Activated CD4-positive, alpha-beta T cell treated with anti-CD3 and anti-CD28 coated beads, Interleukin-2, amount 50 U/mL, for 24 hours (primary cell): ENCODE measurements around the gene ADD1.

ENCODE experiments used
- DNase-seq, 2 donors: peaks; one replicate each; pipeline ENCODE4 v3.0.0-alpha.2; 2020; ENCODE audit warnings: low read depth in 1 of 2, low spot score in 1 of 2

ADD1 gene

GRCh38 chr4:2820216-2820982, 23.2 kb upstream of the ADD1 start:
- no peak for DNase-seq

GRCh38 chr4:2822461-2823300, 21.0 kb upstream of the ADD1 start:
- no peak for DNase-seq

- no peak for DNase-seq
Measured at GRCh38 chr4:2823301-2823670, 20.4 kb upstream of the ADD1 start.

GRCh38 chr4:2823671-2824328, 19.8 kb upstream of the ADD1 start:
- no peak for DNase-seq

GRCh38 chr4:2824329-2824835, 19.3 kb upstream of the ADD1 start:
- no peak for DNase-seq

- DNase-seq = no peak
Measured at GRCh38 chr4:2824836-2825381, 18.7 kb upstream of the ADD1 start.

- DNase-seq = no peak
Measured at GRCh38 chr4:2825740-2826139, 17.9 kb upstream of the ADD1 start.

- no peak for DNase-seq
Measured at GRCh38 chr4:2827071-2827873, 16.4 kb upstream of the ADD1 start.

GRCh38 chr4:2827874-2828751, 15.5 kb upstream of the ADD1 start:
- no peak for DNase-seq

GRCh38 chr4:2828758-2829181, 14.9 kb upstream of the ADD1 start:
- DNase-seq = no peak

- DNase-seq = no peak
Measured at GRCh38 chr4:2829321-2829932, 14.2 kb upstream of the ADD1 start.

- DNase-seq = no peak
Measured at GRCh38 chr4:2829933-2830451, 13.7 kb upstream of the ADD1 start.

GRCh38 chr4:2830632-2831610, 12.7 kb upstream of the ADD1 start:
- DNase-seq = no peak

GRCh38 chr4:2831611-2832308, 11.9 kb upstream of the ADD1 start:
- no peak for DNase-seq

GRCh38 chr4:2832309-2832980, 11.2 kb upstream of the ADD1 start:
- no peak for DNase-seq

- no peak for DNase-seq
Measured at GRCh38 chr4:2832981-2833670, 10.5 kb upstream of the ADD1 start.
